Activated T-helper 1 cell treated with Interleukin-2 at 50 U/mL for 16 hours (primary cell): ENCODE measurements around the gene ZNRF1.
"Not testable (repeated sequence)": the region's sequence is repeated elsewhere in the genome, so short reads cannot be mapped to it uniquely, and the experiment has no call there.

Source experiments
- DNase-seq: peaks from one replicate; pipeline ENCODE4 v3.0.0-alpha.2; 2020; ENCODE audit warnings: low read depth

ZNRF1 gene

DNA sequence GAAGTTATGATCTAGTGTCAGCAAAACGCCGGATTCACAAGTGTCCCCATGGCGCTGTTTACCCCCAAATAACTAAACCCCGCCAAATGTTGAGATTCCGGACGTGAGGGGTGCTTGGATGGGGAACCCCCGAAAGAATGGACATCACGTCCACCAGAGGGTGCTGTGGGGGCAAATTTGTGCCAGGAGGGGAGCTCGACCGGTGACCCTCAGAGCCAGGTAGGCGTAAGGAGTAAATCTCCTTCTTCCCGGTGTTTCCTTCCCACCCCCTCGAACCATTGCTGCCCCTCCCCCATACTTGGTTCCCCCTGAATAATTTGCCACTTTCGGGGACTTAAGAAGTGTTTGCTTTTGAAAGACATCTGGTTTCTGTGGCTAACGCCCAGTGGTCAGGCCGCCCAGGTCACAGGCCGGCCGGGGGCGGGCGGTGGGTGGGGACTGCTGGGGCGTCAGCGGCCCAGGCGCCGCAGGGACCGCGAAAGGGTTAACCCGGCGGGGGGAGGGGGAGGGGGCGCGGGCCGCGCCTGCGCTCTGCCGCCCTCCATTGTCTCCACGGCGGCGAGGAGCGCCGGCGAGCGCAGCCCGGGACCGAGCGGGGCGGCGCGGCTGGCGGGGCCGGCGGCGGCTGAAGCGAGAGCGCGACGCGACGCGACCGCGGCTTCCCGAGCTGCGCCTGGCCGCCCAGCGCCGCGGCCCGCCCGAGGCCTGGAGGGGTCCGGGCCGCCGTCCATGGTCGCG, at the start of gene ZNRF1:
Gene ZNRF1, plus strand, starts transcription at position 544 of the 738 bp plus-strand sequence. CDS start 648 bp downstream, outside the sequence.
- peak; percentile 69 for DNase-seq

DNA sequence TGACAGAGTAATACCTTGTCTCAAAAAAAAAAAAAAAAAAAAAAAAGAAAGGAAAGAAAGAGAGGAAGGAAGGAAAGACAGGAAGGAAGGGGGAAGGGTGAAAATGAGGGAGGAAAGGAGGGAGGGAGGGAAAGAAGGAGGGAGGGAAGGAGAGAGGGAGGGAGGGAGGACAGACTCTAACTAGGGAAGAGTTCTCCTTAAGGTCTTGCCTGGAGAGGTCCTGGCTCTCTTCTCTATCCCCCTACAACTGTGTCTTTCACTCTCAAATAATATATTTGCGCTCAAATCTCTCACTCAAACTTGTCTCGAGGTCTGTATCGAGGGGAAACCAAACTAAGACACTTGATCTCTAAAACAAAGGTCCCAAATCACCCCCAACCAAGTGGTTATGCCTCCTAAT, 49.5 kb upstream of the ZNRF1 start:
- DNase-seq = no peak

DNA sequence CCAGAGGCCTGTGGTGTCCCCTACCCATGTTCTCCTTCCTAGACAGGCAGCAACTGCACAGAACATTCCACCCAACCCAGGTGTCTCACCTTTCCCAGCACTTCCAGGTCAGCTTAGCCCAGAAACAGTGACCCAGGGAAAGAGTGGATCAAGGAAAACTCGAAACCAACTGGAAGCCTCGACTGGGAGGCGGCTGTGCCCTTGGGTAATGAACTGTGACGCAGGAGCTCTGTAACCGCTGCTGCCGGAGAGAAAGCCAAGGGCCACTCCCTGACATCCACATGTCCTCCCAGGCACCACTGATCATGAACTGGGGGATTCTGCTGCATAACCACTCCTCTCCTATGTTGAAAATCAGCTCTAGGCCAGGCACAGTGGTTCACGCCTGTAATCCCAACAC, 48.3 kb upstream of the ZNRF1 start:
- DNase-seq = no peak

- no peak for DNase-seq
These were observed 47.6 kb upstream of the ZNRF1 start for GRCh38 chr16:74951206-74951605.

DNA sequence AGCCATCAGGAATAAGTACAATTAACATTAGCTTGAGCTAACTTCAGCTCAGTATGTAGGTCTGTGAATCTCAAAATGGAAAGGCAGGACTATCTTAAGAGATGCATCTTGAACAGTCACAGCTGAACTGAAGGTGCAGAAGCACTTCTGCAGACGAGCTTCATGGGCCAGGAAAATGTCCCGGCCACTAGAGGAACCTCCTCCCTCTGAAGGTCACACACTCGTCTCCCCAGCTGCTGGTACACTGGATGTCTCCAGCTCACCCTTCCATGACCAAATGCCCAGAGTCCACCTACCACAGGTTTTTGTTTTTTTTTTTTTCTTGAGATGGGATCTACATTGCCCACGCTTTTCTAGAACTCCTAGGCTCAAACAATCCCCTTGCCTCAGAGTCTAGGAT, 47.1 kb upstream of the ZNRF1 start:
- no peak for DNase-seq

DNA sequence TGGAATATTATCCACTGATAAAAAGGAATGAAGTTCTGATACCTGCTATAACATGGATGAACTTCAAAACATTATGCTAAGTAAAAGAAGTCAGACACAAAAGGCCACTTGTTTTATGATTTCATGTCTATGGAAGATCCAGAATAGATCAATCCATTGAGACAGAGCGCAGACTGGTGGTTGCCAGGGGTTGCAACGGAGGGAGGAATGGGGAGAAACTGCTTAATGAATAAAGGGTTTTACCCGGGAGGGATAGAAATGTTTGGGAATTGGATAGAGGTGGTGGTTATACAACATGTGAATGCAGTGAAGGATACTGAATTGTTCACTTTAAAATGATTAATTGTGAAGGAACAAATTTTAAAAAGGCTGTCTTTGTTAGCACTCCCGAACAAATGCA, 44.1 kb upstream of the ZNRF1 start:
- no peak for DNase-seq

DNA sequence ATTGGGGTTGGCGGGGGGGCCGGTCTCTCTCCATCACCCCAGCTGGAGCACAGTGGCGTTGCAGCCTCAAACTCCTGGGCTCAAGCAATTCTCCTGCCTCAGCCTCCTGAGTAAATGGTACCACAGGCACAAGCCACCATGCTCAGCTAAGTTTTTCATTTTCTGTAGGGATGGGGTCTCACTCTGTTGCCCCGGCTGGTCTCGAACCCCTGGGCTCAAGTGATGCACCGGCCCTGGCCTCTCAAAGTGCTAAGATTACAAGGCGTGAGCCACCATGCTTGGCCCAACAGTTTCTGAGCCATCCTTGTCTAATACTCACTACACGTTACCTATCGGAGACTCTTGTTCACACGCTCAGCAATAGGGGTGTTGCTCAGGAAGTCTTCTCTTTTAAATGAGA, 25.5 kb upstream of the ZNRF1 start:
- DNase-seq = no peak

DNA sequence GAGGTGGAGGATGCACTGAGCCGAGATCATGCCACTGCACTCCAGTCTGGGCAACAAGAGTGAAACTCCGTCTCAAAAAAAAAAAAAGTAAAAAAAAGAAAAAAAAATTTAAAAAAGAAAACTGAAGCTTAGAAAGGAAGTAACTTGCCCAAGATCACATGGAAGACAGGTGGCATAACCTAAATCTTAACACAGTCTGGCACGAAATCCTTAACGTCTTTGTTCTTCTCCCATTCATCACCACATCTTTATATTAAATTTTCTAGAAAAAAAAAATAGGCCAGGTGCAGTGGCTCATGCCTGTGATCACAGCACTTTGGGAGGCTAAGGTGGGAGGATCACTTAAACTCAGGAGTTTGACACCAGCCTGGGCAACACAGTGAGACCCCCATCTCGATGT, 23.2 kb upstream of the ZNRF1 start:
- no peak for DNase-seq

GRCh38 chr16:74982256-74982655, 16.6 kb upstream of the ZNRF1 start:
- DNase-seq = no peak

DNA sequence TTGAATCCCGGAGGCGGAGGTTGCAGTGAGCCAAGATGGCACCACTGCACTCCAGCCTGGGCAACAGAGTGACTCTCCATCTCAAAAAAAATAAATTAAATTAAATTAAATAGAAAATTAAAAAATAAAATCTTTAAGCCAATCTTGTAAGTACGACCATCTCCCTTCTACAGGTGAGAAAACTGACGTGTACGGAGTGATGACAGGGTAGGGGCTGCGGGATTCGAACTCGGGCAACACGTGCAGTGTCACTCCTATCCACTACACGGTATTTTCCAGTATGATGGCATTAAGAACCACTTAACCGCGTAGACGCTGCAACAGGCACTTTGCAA, 14.7 kb upstream of the ZNRF1 start:
- no peak for DNase-seq

- DNase-seq = peak; percentile 96
These were observed 14.1 kb upstream of the ZNRF1 start, which contains the start of gene WDR59 for GRCh38 chr16:74984529-74985296. TSS of gene WDR59 (minus strand) at chr16:74985123. CDS start at chr16:74985017, 106 bp downstream.

DNA sequence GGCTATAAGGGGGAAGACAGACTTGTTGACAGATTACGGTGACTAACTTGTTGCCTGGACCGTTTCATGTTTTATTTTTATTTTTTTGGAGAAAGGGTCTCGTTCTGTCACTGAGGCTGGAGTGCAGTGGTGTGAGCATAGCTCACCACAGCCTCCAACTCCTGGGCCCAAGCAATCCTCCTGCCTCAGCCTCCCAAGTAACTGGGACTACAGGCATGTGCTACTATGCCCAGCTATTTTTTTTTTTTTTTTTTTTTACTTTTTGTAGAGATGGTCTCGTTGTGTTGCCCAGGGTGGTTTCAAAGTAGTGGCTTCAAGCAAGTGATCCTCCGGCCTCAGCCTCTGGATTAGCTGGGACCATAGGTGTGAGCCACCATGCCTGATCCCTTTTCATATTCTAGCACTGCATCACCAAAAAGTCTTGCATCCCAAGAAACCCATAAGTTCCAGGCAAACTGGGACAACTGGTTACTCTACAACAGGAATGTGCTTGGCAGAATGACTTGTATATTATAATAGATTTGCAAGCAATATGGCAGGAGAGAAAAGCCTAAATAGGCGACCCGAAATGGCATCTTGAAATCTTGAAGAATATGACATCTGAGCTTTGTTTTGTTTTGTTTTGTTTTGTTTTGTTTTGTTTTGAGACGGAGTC, 11.7 kb upstream of the ZNRF1 start:
- DNase-seq = no peak

GRCh38 chr16:74989864-74990263, 9.0 kb upstream of the ZNRF1 start:
- DNase-seq = not testable (repeated sequence)

DNA sequence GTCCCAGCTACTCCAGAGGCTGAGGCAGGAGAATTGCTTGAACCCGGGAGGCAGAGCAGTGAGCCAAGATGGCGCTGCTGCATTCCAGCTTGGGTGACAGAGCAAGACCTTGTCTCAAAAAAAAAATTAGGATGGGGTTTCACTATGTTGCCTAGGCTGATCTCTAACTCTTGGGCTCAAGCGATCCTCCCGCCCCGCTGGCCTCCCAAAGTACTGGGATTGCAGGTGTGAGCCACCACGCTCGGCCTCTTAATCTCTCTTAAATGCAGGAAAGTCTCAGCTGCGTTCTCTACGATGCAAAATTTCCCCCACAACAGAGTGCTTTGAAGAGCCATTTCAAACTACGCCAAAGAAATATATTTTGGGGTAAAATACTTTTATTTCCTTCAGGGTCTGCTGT, 8.0 kb upstream of the ZNRF1 start:
- DNase-seq = no peak

DNA sequence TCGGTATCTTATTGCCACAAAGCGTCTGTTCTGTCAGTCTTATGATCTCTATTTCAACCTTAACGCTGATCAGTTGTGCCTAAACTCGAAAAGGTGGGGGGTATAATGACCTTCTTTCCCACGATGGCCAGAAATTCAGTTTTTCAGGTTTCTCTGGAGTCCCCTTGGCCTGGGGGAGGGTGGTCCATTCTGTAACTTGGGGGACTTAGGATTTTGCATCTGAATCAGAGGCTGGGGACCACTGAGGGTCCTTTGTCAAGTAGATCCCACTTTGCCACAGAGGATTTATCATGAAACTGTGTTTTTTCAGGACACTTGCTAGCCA, 7.6 kb upstream of the ZNRF1 start:
- no peak for DNase-seq

- no peak for DNase-seq
These were observed 7.0 kb upstream of the ZNRF1 start for GRCh38 chr16:74991593-74992403.

DNA sequence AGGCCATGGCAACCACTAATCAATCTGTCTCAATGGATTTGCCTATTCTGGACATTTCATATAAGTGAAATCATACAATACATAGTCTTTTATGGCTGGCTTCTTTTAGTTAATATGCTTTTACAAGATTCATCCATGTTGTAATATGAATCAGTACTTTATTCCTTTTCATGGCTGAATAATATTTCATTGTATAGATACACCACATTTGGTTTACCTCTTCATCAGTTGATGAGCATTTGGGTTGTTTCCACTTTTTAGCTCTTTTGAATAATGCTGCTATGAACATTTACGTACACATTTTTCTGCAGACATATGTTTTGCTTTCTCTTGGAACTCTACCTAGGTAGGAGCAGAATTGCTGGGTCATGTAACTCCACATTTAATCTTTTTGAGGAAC, 2.8 kb upstream of the ZNRF1 start:
- no peak for DNase-seq

DNA sequence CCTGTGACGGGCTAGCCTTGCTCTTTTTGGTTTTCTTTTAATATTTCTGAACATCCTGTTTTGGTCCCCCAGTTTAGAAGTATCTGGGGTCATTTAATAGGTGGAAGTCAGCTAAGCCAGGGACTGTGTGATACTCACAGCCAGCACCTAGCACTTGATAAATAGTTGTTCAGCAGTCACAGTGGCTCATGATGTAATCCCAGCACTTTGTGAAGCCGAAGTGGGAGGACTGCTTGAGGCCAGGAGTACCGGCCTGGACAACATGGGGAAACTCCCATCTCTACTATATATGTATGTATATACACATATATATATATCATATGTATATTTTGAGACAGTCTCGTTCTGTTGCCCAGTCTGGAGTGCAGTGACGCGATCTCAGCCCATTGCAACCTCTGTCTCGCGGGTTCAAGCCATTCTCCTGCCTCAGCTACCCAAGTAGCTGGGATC, 1.8 kb upstream of the ZNRF1 start:
- DNase-seq = no peak

GRCh38 chr16:74999219-74999608, 390 bp downstream of the ZNRF1 start:
- DNase-seq = no peak

DNA sequence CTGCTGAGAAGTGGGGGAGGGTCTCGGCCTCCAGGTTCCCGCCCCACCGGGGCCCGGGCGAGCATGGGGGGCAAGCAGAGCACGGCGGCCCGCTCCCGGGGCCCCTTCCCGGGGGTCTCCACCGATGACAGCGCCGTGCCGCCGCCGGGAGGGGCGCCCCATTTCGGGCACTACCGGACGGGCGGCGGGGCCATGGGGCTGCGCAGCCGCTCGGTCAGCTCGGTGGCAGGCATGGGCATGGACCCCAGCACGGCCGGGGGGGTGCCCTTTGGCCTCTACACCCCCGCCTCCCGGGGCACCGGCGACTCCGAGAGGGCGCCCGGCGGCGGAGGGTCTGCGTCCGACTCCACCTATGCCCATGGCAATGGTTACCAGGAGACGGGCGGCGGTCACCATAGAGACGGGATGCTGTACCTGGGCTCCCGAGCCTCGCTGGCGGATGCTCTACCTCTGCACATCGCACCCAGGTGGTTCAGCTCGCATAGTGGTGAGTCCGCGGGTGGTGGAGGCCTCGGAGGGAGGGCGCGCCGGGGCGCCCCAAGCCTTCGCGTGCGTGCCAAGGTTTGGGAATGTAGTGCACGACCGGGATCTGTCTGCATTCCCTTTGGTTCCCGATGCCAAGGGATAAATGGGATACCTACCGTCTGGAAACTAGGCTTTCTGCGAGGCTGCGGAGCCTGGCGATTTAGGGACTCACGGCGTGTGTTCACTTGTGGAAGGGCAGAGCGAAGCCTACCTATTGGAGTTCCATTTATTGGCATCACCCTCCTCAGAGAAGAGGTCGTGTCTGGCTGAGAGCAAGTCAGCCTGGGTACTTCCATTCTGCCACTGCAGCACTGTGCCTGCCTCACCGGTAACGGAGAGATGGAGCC, 1.0 kb downstream of the ZNRF1 start:
- DNase-seq = peak; percentile 45

- no peak for DNase-seq
These were observed 1.8 kb downstream of the ZNRF1 start for GRCh38 chr16:75000481-75001081.
